Karpas-422 (cell line): ENCODE results near the gene ESPN. TPM values are rescaled to one million over a fixed set of nuclear protein-coding genes. Genes with fewer than 3 reads are reported as not detected.

ENCODE experiments used
- DNase-seq: peaks from one replicate; pipeline ENCODE4 v3.0.0-alpha.2; 2015
- H2AFZ ChIP-seq: fragments of 200-600 bp; sonication (generic); 2 replicates; pipeline ENCODE4 v1.6.1; 2014; ENCODE audit warnings: antibody characterized with exemption, low read length, mixed read lengths
- H3K27ac ChIP-seq: fragments of 200-600 bp; sonication (generic); 2 replicates; pipeline ENCODE4 v1.5.1; 2014; ENCODE audit warnings: mild to moderate bottlenecking, low read length, moderate library complexity
- H3K27me3 ChIP-seq: fragments of 200-600 bp; sonication (generic); 2 replicates; pipeline ENCODE4 v1.6.1; 2014; ENCODE audit warnings: low read length, mixed read lengths
- H3K36me3 ChIP-seq: fragments of 200-600 bp; sonication (generic); 2 replicates; pipeline ENCODE4 v1.6.1; 2014; ENCODE audit warnings: low read length, mixed read lengths; ENCODE audit not compliant: insufficient read depth
- H3K4me1 ChIP-seq: fragments of 200-600 bp; sonication (generic); 2 replicates; pipeline ENCODE4 v1.6.1; 2014; ENCODE audit warnings: mild to moderate bottlenecking, low read length, mixed read lengths
- H3K4me2 ChIP-seq: fragments of 200-600 bp; sonication (generic); 2 replicates; pipeline ENCODE4 v1.6.1; 2014; ENCODE audit warnings: low read length, low read depth, mild to moderate bottlenecking; ENCODE audit not compliant: poor library complexity, severe bottlenecking
- H3K4me3 ChIP-seq: fragments of 200-600 bp; sonication (generic); 2 replicates; pipeline ENCODE4 v1.5.1; 2014; ENCODE audit warnings: mild to moderate bottlenecking, antibody characterized with exemption, low read length, mixed read lengths
- H3K79me2 ChIP-seq: fragments of 200-600 bp; sonication (generic); 2 replicates; pipeline ENCODE4 v1.6.1; 2014; ENCODE audit warnings: mild to moderate bottlenecking, low read length, mixed read lengths
- H3K9ac ChIP-seq: fragments of 200-600 bp; sonication (generic); 2 replicates; pipeline ENCODE4 v1.6.0; 2014; ENCODE audit warnings: low read length
- H3K9me2 ChIP-seq: fragments of 200-600 bp; sonication (generic), shearing (Covaris generic); replicated peaks from 2 replicates; pipeline ENCODE4 v1.6.0; 2014; ENCODE audit warnings: mild to moderate bottlenecking, low read length, moderate library complexity; ENCODE audit not compliant: insufficient read depth
- H3K9me3 ChIP-seq: fragments of 300-700, 200-600 bp; sonication (generic); 2 replicates; pipeline ENCODE4 v1.6.1; 2014; ENCODE audit warnings: low read length, mixed read lengths
- H4K20me1 ChIP-seq: fragments of 200-600 bp; sonication (generic); 2 replicates; pipeline ENCODE4 v1.6.1; 2014; ENCODE audit warnings: mild to moderate bottlenecking, antibody characterized with exemption, low read length, low read depth; ENCODE audit not compliant: insufficient read depth
- total RNA-seq: library from RNA; depleted of rRNA; stranded (reverse); fragments of >200 nt; shearing (Covaris generic); gene quantifications from 2 replicates; pipeline ENCODE4 v1.2.3, GENCODE V29; 2014; ENCODE audit warnings: low replicate concordance; rRNA removed

The ESPN gene, protein sequence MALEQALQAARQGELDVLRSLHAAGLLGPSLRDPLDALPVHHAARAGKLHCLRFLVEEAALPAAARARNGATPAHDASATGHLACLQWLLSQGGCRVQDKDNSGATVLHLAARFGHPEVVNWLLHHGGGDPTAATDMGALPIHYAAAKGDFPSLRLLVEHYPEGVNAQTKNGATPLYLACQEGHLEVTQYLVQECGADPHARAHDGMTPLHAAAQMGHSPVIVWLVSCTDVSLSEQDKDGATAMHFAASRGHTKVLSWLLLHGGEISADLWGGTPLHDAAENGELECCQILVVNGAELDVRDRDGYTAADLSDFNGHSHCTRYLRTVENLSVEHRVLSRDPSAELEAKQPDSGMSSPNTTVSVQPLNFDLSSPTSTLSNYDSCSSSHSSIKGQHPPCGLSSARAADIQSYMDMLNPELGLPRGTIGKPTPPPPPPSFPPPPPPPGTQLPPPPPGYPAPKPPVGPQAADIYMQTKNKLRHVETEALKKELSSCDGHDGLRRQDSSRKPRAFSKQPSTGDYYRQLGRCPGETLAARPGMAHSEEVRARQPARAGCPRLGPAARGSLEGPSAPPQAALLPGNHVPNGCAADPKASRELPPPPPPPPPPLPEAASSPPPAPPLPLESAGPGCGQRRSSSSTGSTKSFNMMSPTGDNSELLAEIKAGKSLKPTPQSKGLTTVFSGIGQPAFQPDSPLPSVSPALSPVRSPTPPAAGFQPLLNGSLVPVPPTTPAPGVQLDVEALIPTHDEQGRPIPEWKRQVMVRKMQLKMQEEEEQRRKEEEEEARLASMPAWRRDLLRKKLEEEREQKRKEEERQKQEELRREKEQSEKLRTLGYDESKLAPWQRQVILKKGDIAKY
- total RNA-seq, result not detected in 2 replicates

DNA sequence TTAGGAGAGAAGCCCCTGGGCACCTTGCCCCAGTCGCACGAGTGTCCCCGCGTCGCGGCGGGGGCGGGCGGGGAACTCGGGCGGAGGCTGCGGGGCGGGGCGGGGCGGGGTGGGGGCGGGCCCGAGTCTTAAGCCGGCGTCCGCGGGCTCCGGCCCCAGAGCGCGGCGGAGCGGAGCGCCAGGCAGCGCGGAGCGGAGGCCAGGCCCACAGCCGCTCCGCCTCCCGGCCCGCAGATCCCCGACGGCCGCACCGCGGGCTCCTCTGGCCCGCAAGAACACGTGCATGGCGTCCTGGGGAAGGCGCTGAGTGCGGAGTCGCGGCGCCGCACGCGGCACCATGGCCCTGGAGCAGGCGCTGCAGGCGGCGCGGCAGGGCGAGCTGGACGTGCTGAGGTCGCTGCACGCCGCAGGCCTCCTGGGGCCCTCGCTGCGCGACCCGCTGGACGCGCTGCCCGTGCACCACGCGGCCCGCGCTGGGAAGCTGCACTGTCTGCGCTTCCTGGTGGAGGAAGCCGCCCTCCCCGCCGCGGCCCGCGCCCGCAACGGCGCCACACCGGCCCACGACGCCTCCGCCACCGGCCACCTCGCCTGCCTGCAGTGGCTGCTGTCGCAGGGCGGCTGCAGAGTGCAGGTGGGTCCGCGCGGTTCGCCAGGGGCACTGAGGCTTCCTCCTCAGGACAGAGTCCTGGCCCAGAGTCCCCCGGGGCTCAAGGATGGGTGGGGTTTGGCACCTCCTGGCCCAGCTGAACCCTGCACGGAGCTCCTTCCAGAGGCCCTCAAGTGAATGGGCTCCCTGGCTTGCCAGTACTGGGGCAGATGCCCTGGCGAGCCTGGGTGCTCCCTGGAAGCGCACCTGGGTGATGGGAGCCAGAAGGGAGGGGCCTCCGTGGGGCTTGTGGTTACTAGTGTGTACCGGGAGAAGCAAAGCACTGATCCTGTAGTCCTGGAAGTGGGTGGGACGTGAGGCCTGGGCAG lies at the start of gene ESPN:
TSS of gene ESPN (plus strand) at position 158 of the 975 bp plus-strand sequence. CDS start at position 338, 180 bp downstream.
- Histone ChIP-seq H3K27ac (no peak within 1 kb of the TSS), H3K4me2 (no peak within 1 kb of the TSS), H3K9me2 (no peaks in the 10 kb centered on the region), H3K36me3 (no peaks in the 10 kb centered on the region), H3K27me3 (no peaks in the 10 kb centered on the region), H2AFZ (no peak within 1 kb of the TSS), H4K20me1 (no peaks in the 10 kb centered on the region), H3K4me3 (no peak within 1 kb of the TSS), H3K4me1 (no peaks in the 10 kb centered on the region; the same call in 1 of the 2 replicates), H3K9me3 (no peaks in the 10 kb centered on the region), H3K9ac (no peak within 1 kb of the TSS), H3K79me2 (no peaks in the 10 kb centered on the region)
- no peak for DNase-seq

DNA sequence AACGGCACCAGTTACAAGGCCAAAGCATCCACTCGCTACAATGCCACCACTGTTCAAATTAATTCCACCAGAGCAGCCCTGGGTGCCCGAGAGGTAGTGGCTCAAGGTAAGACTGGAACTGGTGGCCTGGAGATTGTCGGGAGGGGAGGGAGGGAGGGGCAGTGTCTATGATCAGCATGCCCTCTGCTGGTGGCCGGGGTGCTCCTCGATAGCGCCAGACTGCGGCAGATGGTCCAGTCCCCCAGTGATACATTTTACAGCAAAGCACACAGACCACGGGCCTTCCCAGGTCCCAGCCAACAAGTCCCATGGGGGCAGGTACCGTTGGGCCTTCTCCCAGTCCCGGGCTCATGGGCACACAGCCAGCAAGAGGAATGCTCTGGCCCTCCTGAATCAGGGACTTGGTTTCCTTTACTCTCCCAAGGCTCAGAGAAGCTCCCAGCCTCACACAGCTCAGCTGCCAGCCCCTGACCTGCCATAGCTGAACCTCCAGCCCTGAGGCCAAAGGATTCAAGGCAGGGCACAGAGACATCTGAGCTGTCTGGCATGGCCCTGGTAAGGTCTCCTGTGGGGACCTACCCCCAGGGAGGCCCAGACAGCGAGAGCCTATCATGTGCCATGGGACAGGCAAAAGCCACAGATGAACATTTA lies 46.4 kb upstream of the ESPN start:
- H3K4me3 ChIP-seq, result no peak overlapping the region
- peaks cover 4% of the 10 kb centered on the region for H3K4me1 ChIP-seq
- H3K4me2 ChIP-seq, result no peak overlapping the region
- H3K9ac ChIP-seq, result no peak overlapping the region
- no peaks in the 10 kb centered on the region for H3K9me2 ChIP-seq
- H3K79me2 ChIP-seq, result peaks cover 82% of the 10 kb centered on the region
- no peaks in the 10 kb centered on the region for H3K36me3 ChIP-seq
- no peaks in the 10 kb centered on the region for H3K27me3 ChIP-seq
- H2AFZ ChIP-seq, result no peak overlapping the region
- H3K9me3 ChIP-seq, result no peaks in the 10 kb centered on the region
- DNase-seq, result no peak
- no peak overlapping the region for H3K27ac ChIP-seq
- H4K20me1 ChIP-seq, result no peaks in the 10 kb centered on the region

DNA sequence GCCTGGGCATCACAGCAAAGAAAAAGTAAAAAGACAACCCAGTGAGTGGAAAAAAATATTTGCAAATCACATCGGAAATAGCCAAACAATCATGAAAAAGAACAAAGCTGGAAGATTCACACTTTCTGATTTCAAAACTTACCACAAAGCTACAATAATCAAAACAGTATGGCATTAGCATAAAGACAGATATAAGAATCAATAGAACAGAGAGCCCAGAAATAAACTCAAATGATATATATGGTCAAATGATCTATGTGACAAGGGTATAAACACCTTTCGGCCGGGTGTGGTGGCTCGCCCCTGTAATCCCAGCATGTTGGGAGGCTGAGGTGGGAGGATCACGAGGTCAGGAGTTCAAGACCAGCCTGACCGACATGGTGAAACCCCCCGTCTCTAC lies 44.5 kb upstream of the ESPN start:
- H4K20me1 ChIP-seq, result no peaks in the 10 kb centered on the region
- no peak overlapping the region for H3K27ac ChIP-seq
- H3K36me3 ChIP-seq, result no peaks in the 10 kb centered on the region
- H3K9me2 ChIP-seq, result no peaks in the 10 kb centered on the region
- no peaks in the 10 kb centered on the region for H3K27me3 ChIP-seq
- peaks cover 4% of the 10 kb centered on the region for H3K4me1 ChIP-seq
- H3K9me3 ChIP-seq, result no peaks in the 10 kb centered on the region; the same call in 1 of the 2 replicates
- H3K79me2 ChIP-seq, result peaks cover 85% of the 10 kb centered on the region
- no peak overlapping the region for H3K9ac ChIP-seq
- no peak overlapping the region for H2AFZ ChIP-seq
- DNase-seq, result no peak
- no peak overlapping the region for H3K4me3 ChIP-seq
- no peak overlapping the region for H3K4me2 ChIP-seq

DNA sequence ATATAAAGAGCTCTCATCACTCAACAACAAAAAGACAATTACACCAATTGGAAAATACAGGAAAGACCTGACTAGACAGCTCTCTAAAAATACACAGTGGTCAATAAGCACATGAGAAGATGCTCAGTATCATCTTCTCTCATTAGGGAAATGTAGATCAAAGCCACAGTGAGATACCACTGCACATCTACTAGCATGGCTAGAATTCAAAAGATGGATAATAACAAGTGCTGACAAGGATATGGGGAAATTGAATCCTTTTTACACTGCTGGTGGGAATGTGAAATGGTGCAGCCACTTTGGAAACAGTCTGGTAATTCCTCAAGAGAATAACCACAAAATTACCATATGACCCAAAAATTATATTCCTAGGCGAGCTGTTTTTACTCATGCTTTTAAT lies 40.4 kb upstream of the ESPN start:
- H4K20me1 ChIP-seq, result no peaks in the 10 kb centered on the region
- no peaks in the 10 kb centered on the region; the same call in 1 of the 2 replicates for H3K9me3 ChIP-seq
- H3K4me3 ChIP-seq, result no peak overlapping the region
- DNase-seq, result peak; percentile 4
- H3K27ac ChIP-seq, result no peak overlapping the region
- H3K4me2 ChIP-seq, result no peak overlapping the region
- no peaks in the 10 kb centered on the region for H3K27me3 ChIP-seq
- no peak overlapping the region for H3K9ac ChIP-seq
- no peak overlapping the region for H2AFZ ChIP-seq
- no peaks in the 10 kb centered on the region; the same call in 1 of the 2 replicates for H3K36me3 ChIP-seq
- no peaks in the 10 kb centered on the region for H3K9me2 ChIP-seq
- H3K4me1 ChIP-seq, result no peaks in the 10 kb centered on the region
- H3K79me2 ChIP-seq, result peaks cover 83% of the 10 kb centered on the region

DNA sequence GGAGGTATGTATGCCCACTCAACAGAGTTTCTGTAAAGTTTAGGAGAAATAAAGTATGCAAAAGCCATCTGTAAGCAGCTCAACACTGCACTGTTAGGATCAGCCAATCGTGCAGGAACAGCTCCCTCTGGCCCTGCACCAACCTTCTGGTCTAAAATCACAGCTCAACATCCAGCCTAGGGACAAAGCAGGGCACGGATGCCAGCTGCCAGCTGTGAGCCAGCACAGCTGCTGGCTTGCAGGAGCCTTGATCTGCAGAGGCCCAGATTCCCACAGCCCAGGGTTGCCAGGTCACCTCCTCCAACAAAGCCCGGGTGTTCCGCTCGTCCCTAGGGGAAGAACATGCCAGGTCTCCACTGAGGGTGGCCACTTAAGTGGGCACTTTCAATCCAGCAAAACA lies 39.6 kb upstream of the ESPN start:
- DNase-seq, result peak; percentile 40
- Histone ChIP-seq H3K4me3 (no peak overlapping the region), H4K20me1 (no peaks in the 10 kb centered on the region), H3K27me3 (no peaks in the 10 kb centered on the region), H3K9me2 (no peaks in the 10 kb centered on the region), H3K4me1 (no peaks in the 10 kb centered on the region), H3K9me3 (no peaks in the 10 kb centered on the region; the same call in 1 of the 2 replicates), H3K36me3 (no peaks in the 10 kb centered on the region; the same call in 1 of the 2 replicates), H3K79me2 (peaks cover 83% of the 10 kb centered on the region), H3K9ac (no peak overlapping the region), H3K4me2 (no peak overlapping the region), H3K27ac (no peak overlapping the region), H2AFZ (no peak overlapping the region)

DNA sequence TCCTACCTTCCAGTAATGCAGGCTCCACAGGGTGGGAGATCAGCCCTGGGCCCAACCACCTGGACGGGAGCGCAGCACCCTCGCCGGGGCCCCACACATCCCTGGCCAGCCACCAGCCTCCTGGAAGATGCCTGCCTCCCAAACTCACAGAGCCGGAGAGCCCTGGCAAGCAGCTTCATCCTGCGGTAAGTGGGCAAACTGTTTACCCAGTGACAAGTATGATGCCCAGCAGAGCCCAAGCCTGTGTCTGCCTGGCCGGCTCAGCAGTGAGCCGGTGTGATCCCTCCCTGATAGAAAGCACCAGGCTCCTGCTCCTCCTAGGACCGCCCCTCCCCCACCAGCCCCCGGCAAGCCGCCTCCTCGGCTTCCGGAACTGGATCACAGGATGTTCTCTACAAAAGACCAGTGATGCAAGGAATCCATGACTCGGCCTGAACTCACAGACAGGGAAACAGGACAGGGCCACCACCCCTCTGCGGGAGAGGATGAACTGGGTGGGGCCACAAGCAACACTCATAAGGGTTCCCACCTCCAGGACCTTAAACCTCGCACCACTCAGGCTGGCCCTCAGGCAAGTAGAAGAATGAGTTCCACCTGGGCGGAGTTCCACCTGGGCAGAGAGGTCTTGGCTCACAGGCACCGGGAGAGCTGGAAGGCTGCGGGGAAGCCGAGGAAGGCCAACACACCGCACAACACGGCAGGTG lies 38.9 kb upstream of the ESPN start:
- Histone ChIP-seq H3K36me3 (no peaks in the 10 kb centered on the region; the same call in 1 of the 2 replicates), H3K4me2 (no peak overlapping the region), H3K9me2 (no peaks in the 10 kb centered on the region), H4K20me1 (no peaks in the 10 kb centered on the region), H2AFZ (no peak overlapping the region), H3K4me1 (no peaks in the 10 kb centered on the region), H3K27me3 (no peaks in the 10 kb centered on the region), H3K9ac (no peak overlapping the region), H3K4me3 (no peak overlapping the region), H3K79me2 (peaks cover 83% of the 10 kb centered on the region), H3K27ac (no peak overlapping the region), H3K9me3 (no peaks in the 10 kb centered on the region; the same call in 1 of the 2 replicates)
- DNase-seq, result peak; percentile 35
